ENCODE results near the gene COP1. TPM values are rescaled to one million over a fixed set of nuclear protein-coding genes. Genes with fewer than 3 reads are reported as not detected.

Gene COP1
- total RNA-seq, 1 donor from 2014 or later = 38.7 TPM

DNA sequence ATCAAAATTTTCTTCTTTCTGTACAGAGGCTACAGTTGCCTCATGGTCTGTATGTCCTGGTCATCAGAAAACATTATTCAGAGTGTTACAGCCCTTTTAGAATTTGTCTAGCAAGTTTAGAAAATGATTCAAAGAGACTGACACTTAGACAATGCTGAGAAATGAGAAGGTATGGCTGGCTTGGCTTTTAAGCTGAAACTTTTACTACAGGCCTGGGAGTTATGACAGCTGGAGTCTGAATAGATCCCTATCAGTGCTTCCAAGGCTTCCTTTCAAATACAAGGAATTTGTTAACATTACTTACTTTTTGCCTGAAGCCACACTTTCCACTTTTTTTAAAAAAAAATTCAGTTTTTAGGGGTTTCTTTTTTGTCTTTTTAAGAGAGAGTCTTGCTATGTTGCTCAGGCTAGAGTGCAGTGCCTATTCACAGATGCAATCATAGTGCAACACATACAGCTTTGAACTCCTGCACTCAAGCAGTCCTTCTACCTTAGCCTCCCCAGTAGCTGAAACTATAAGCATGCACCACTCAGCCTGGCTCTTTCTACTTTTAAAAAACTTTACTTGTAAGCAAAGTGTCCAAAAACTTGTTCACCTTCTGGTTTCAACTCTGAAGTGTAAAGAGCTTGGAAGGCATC, 10.5 kb upstream of the COP1 start:
- Histone ChIP-seq H3K27me3 (no peaks in the 10 kb centered on the region), H3K36me3 (no peaks in the 10 kb centered on the region), H3K9me3 (no peaks in the 10 kb centered on the region), H3K27ac (no peak overlapping the region), H3K4me1 (no peaks in the 10 kb centered on the region), H3K4me3 (no peak overlapping the region)
- intact Hi-C loops (cut with DNase I) = no loop called here
- ATAC-seq = no peak
- TF ChIP-seq, protein P1, sequence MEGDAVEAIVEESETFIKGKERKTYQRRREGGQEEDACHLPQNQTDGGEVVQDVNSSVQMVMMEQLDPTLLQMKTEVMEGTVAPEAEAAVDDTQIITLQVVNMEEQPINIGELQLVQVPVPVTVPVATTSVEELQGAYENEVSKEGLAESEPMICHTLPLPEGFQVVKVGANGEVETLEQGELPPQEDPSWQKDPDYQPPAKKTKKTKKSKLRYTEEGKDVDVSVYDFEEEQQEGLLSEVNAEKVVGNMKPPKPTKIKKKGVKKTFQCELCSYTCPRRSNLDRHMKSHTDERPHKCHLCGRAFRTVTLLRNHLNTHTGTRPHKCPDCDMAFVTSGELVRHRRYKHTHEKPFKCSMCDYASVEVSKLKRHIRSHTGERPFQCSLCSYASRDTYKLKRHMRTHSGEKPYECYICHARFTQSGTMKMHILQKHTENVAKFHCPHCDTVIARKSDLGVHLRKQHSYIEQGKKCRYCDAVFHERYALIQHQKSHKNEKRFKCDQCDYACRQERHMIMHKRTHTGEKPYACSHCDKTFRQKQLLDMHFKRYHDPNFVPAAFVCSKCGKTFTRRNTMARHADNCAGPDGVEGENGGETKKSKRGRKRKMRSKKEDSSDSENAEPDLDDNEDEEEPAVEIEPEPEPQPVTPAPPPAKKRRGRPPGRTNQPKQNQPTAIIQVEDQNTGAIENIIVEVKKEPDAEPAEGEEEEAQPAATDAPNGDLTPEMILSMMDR (IDR thresholded peaks at IDR 0.05) = no peak
- no peak for DNase-seq

DNA sequence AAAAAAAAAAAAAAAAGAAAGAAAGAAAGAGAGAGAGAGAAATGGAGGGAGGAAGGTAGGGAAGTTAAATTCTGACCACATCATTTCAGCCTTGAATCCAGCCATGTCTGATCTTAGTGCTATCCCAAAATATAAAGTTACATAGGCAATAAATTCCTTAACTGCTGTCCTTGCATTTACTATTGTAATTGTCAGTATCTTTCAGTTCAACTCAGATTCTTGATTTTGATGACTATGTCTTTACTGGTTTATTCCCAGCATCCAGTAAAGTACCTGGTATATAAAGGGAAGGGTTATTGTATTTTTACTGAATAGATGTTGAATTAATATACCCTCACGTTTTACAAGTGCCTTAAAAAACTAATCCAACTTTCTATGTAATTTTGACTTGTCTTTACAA, 8.9 kb upstream of the COP1 start:
- DNase-seq (no peak), ATAC-seq (no peak)
- H3K27me3 ChIP-seq = no peaks in the 10 kb centered on the region
- no peaks in the 10 kb centered on the region for H3K36me3 ChIP-seq
- intact Hi-C loops (cut with DNase I) = no loop called here
- H3K4me1 ChIP-seq = no peaks in the 10 kb centered on the region
- TF ChIP-seq, protein P1 (IDR thresholded peaks at IDR 0.05) = no peak
- no peak overlapping the region for H3K27ac ChIP-seq
- no peak overlapping the region for H3K4me3 ChIP-seq
- H3K9me3 ChIP-seq = no peaks in the 10 kb centered on the region

GRCh38 chr1:176211396-176212165, 4.5 kb upstream of the COP1 start:
- H3K27me3 ChIP-seq = no peaks in the 10 kb centered on the region
- ATAC-seq = no peak
- TF ChIP-seq, protein P1 (IDR thresholded peaks at IDR 0.05) = no peak
- no peak for DNase-seq
- no peak overlapping the region for H3K27ac ChIP-seq
- no peak overlapping the region for H3K4me3 ChIP-seq
- no peaks in the 10 kb centered on the region for H3K9me3 ChIP-seq
- H3K36me3 ChIP-seq = no peaks in the 10 kb centered on the region
- H3K4me1 ChIP-seq = peaks cover 5% of the 10 kb centered on the region
- intact Hi-C loops (cut with DNase I) = no loop called here

DNA sequence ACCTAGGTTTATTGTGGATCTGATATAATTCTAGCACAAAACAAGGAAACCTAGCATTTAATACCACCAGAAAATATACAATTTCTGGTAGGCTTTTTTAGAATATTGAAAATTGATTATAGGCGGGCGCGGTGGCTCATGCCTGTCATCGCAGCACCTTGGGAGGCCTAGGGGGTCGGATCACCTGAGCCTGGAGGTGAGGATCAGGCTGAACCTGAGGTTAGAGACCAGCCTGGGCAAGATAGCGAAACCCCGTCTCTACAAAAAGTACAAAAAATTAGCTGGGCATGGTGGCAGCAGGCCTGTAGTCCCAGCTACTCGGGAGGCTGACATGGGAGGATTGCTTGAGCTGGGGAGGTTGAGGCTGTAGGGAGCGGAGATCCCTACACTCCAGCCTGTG, 948 bp upstream of the COP1 start:
- H3K27me3 ChIP-seq = no peaks in the 10 kb centered on the region
- ATAC-seq (no peak), DNase-seq (no peak)
- peak overlapping the region; percentile 98 for H3K27ac ChIP-seq
- intact Hi-C loops (cut with DNase I) = no loop called here
- no peaks in the 10 kb centered on the region for H3K36me3 ChIP-seq
- no peaks in the 10 kb centered on the region for H3K9me3 ChIP-seq
- peaks cover 28% of the 10 kb centered on the region for H3K4me1 ChIP-seq
- TF ChIP-seq, protein P1 (IDR thresholded peaks at IDR 0.05) = no peak
- peak overlapping the region; percentile 95 for H3K4me3 ChIP-seq

DNA sequence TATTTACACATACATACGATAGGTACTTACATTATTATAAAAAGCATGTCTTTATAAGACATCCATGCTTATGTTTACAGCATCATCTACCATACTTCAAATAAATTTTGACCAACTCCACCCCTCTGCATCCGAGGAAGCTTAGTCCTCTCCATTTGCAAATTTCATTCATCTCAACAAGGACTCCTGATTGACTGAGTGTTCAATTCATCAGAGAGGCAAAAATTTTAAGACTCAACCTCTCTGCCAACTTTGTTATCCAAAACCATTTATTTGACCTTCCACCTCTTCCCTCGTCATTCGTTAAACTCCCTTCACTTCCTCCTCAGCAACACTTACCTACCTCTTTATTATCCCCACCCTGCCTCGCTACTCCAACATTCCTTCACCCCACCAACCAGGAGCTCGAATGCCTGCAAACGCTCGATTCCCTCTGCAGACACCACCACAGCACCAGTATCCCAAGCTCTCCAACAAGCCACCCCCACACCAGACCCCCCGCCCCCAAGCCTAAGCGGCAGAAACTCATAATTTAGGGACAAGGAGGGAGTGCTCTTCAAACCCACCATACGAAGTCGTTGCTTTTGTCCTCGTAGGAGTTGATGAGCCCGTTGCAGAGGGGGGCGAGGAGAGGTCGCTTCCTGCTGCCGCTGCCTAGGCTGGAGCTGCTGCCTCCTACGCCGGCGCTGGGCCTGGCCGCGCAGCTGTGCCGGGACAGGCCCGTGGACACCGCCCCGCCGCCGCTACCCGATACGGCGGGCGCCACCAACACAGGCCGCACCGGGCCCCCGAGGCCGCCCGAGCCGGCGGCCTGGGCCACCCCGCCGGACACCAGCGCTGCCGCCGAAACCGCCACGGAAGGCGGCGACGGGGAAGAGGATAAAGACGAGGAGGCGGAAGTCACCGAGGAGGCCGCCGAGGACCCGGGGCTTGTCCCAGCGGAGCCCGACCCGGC, 803 bp downstream of the COP1 start:
- TF ChIP-seq, protein P1 (IDR thresholded peaks at IDR 0.05) = no peak

More for the DNA sequence above, 803 bp downstream of the COP1 start:
- intact Hi-C loops (cut with DNase I) = no loop called here
- Histone ChIP-seq H3K27me3 (no peaks in the 10 kb centered on the region), H3K4me3 (peak overlapping the region; percentile 95), H3K4me1 (peaks cover 28% of the 10 kb centered on the region), H3K27ac (peak overlapping the region; percentile 98), H3K36me3 (no peaks in the 10 kb centered on the region), H3K9me3 (no peaks in the 10 kb centered on the region)
- ATAC-seq (peak; percentile 60), DNase-seq (peak; percentile 80)

Data from upper lobe of right lung (tissue), 1 donor.